ENCODE results near the gene PDCD1.
"Not testable (repeated sequence)": the region's sequence is repeated elsewhere in the genome, so short reads cannot be mapped to it uniquely, and the experiment has no call there.

Gene PDCD1

GRCh38 chr2:241850544-241851324, 8.0 kb downstream of the PDCD1 start:
- DNase-seq = no peak

- DNase-seq = no peak
Measured at GRCh38 chr2:241849616-241850543, 8.8 kb downstream of the PDCD1 start.

GRCh38 chr2:241848761-241849615, 9.7 kb downstream of the PDCD1 start:
- DNase-seq = no peak

- no peak for DNase-seq
Measured at GRCh38 chr2:241846406-241846805, 12.3 kb downstream of the PDCD1 start.

- no peak for DNase-seq
Measured at GRCh38 chr2:241844831-241845578, 13.7 kb downstream of the PDCD1 start.

GRCh38 chr2:241844066-241844728, 14.5 kb downstream of the PDCD1 start:
- DNase-seq = peak; percentile 24

- DNase-seq = no peak
Measured at GRCh38 chr2:241843321-241844065, 15.2 kb downstream of the PDCD1 start.

GRCh38 chr2:241842620-241843211, 16.0 kb downstream of the PDCD1 start:
- DNase-seq = no peak

- DNase-seq = no peak
Measured at GRCh38 chr2:241842067-241842415, 16.7 kb downstream of the PDCD1 start.

GRCh38 chr2:241841181-241842066, 17.3 kb downstream of the PDCD1 start:
- DNase-seq = no peak

GRCh38 chr2:241837197-241837965, 21.3 kb downstream of the PDCD1 start:
- no peak for DNase-seq

GRCh38 chr2:241836292-241836691, 22.4 kb downstream of the PDCD1 start:
- no peak for DNase-seq

- DNase-seq = no peak
Measured at GRCh38 chr2:241835611-241836010, 23.1 kb downstream of the PDCD1 start.

GRCh38 chr2:241834527-241835210, 24.0 kb downstream of the PDCD1 start:
- no peak for DNase-seq

- not testable (repeated sequence) for DNase-seq
Measured at GRCh38 chr2:241833756-241834526, 24.8 kb downstream of the PDCD1 start.

GRCh38 chr2:241833101-241833663, 25.5 kb downstream of the PDCD1 start:
- DNase-seq = no peak

- no peak for DNase-seq
Measured at GRCh38 chr2:241827394-241827793, 31.3 kb downstream of the PDCD1 start.

Data from midbrain (tissue), 1 donor.